ENCODE data around the gene EPHB3. TPM values are rescaled to one million over a fixed set of nuclear protein-coding genes. Genes with fewer than 3 reads are reported as not detected.

The EPHB3 gene
- total and polyA plus RNA-seq, 10 of the 15 experiments (the other 5 are each of a cell fraction or from before 2014, with no cell fraction given) = 0.09 TPM; not detected in 9

DNA sequence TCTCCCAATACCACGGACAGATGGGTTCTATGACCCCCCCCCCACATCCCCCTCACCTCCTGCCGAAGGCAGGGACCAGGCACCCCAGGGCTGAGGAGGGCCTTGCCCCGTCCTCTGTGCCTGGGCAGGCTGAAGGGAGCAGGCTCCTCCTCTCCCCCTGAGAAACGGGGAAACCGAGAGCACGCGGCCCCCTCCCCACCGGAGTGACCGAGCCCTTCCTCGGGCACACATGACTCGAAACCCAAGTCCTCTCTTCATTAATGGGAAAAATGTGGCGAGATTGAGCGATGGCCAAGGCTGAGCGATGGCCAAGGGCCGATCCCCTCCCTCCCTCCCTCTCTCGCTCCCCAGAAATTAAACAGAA, 7.0 kb downstream of the EPHB3 start:
- in situ Hi-C loops (cut with MboI) (no loop called here), intact Hi-C loops (cut with micrococcal nuclease; ENCODE audit: unreplicated experiment) (no loop called here)
- no peak for FAIRE-seq
- Histone ChIP-seq H4K20me1 (ENCODE audit: control insufficient read depth, insufficient read depth) (no peaks in the 10 kb centered on the region), H3K27me3 (replicated peaks in 1 of 2; ENCODE audit: control insufficient read depth in 2 of 2, insufficient read depth in 2 of 2, low read length in 1 of 2) (peaks cover 5 to 13% of the 10 kb centered on the region in 2 experiments), H3K4me3 (no peak overlapping the region), H3K4me1 (ENCODE audit: control insufficient read depth, insufficient read depth, low read length) (no peaks in the 10 kb centered on the region), H3K9me3 (replicated peaks; ENCODE audit: control insufficient read depth, insufficient read depth, low read length) (no peaks in the 10 kb centered on the region), H3K4me2 (ENCODE audit: control insufficient read depth, insufficient read depth) (no peak overlapping the region), H2AFZ (ENCODE audit: control insufficient read depth, low read depth, low read length) (no peak overlapping the region), H3K36me3 (ENCODE audit: control insufficient read depth in 2 of 2, insufficient read depth in 2 of 2, low read length in 1 of 2) (no peaks in the 10 kb centered on the region), H3K27ac (ENCODE audit: control insufficient read depth, insufficient read depth) (no peak overlapping the region), H3K9ac (ENCODE audit: control insufficient read depth, insufficient read depth, low read length) (no peak overlapping the region), H3K79me2 (ENCODE audit: control insufficient read depth, insufficient read depth, low read length) (no peaks in the 10 kb centered on the region)
- ChIA-PET CTCF (no interaction called here), POLR2A (no interaction called here), RAD21 (ENCODE audit: unreplicated experiment) (no interaction called here), SMC1A (ENCODE audit: uncharacterized antibody, unreplicated experiment) (no interaction called here)
- no TSS peak for BruUV-seq (replicated peaks)
- TF ChIP-seq NBN (IDR thresholded peaks at IDR 0.05) (no peak), SP1 (IDR thresholded peaks at IDR 0.05; ENCODE audit: low read depth, low read length) (no peak), PBX3 (IDR thresholded peaks at IDR 0.05; ENCODE audit: insufficient replicate concordance, low read depth, low read length) (no peak), ZBED1 (IDR thresholded peaks at IDR 0.05; ENCODE audit: borderline replicate concordance) (no peak), NFYA (IDR thresholded peaks at IDR 0.05; ENCODE audit: borderline replicate concordance, low read depth, low read length) (no peak), GABPA (IDR thresholded peaks at IDR 0.05; ENCODE audit: low read depth) (no peak), FOS (IDR thresholded peaks at IDR 0.05; ENCODE audit: borderline replicate concordance, extremely low read depth, insufficient read length) (no peak), ZNF592 (IDR thresholded peaks at IDR 0.05) (no peak), E2F8 (IDR thresholded peaks at IDR 0.05; ENCODE audit: low read depth, partially characterized antibody) (no peak), PML (IDR thresholded peaks at IDR 0.05; ENCODE audit: low read length) (no peak), PAX8 (IDR thresholded peaks at IDR 0.05) (no peak), STAT1 (conservative IDR thresholded peaks at IDR 0.05) (no peak), IKZF1 (conservative IDR thresholded peaks at IDR 0.05) (no peak), CBX5 (IDR thresholded peaks at IDR 0.05; ENCODE audit: low read depth) (no peak)
- no peak for DNase-seq (ENCODE audit: low read depth, low spot score)
- 11% methylated on average over 7 of the region's 16 CpGs for WGBS (ENCODE audit: insufficient coverage, insufficient replicate concordance, low lambda C conversion rate, missing lambda C conversion rate)
- ATAC-seq = no peak

All from GM12878 (cell line).